OCI-LY3 (cell line): ENCODE data around the gene LSS.

Experiments
- CTCF ChIP-seq: fragments of 200-600, 300-600 bp; sonication (generic); IDR thresholded peaks from 2 replicates; pipeline ENCODE4 v1.5.1; 2014; ENCODE audit warnings: antibody characterized with exemption, low read length, low read depth
- EZH2phosphoT487 ChIP-seq: fragments of 200-600 bp; shearing (Covaris generic); IDR thresholded peaks from 2 replicates; pipeline ENCODE4 v1.6.1; 2018; ENCODE audit warnings: antibody characterized with exemption, mixed run types, low read depth

GRCh38 chr21:46248422-46248782 is 19.8 kb upstream of the LSS start:
- TF ChIP-seq CTCF (no peak), EZH2phosphoT487 (no peak)
